KMS-11 (cell line): ENCODE measurements around the gene ID3.

Experiments used
- H2AFZ ChIP-seq: fragments of 200-600 bp; sonication (generic); 2 replicates; pipeline ENCODE4 v1.6.1; 2016; ENCODE audit warnings: antibody characterized with exemption, mixed run types, low read depth
- H3K27ac ChIP-seq: fragments of 200-600 bp; sonication (generic); 2 replicates; pipeline ENCODE4 v1.6.1; 2016; ENCODE audit warnings: mild to moderate bottlenecking, mixed run types
- H3K27me3 ChIP-seq: fragments of 200-600 bp; sonication (generic); 2 replicates; pipeline ENCODE4 v1.6.1; 2017; ENCODE audit warnings: mild to moderate bottlenecking, low read depth, mixed run types, moderate library complexity; ENCODE audit not compliant: insufficient read depth
- H3K36me3 ChIP-seq: fragments of 200-600 bp; sonication (generic); 2 replicates; pipeline ENCODE4 v1.6.1; 2017; ENCODE audit warnings: mild to moderate bottlenecking, mixed run types; ENCODE audit not compliant: insufficient read depth
- H3K4me1 ChIP-seq: fragments of 200-600 bp; sonication (generic); 2 replicates; pipeline ENCODE4 v1.6.1; 2016; ENCODE audit warnings: mild to moderate bottlenecking, low read depth, mixed run types; ENCODE audit not compliant: poor library complexity, severe bottlenecking
- H3K4me2 ChIP-seq: fragments of 200-600 bp; sonication (generic); 2 replicates; pipeline ENCODE4 v1.7.0; 2016; ENCODE audit warnings: mild to moderate bottlenecking, mixed run types
- H3K4me3 ChIP-seq: fragments of 200-600 bp; sonication (generic); IDR thresholded peaks from 2 replicates; pipeline ENCODE4 v1.6.1; 2017; ENCODE audit warnings: low read depth, low read length, mixed read lengths; ENCODE audit not compliant: insufficient read depth
- H3K79me2 ChIP-seq: fragments of 200-600 bp; sonication (generic); 2 replicates; pipeline ENCODE4 v1.6.1; 2016; ENCODE audit warnings: low read depth, mixed run types; ENCODE audit not compliant: insufficient read depth
- H3K9ac ChIP-seq: fragments of 200-600 bp; sonication (generic); 2 replicates; pipeline ENCODE4 v1.6.1; 2016; ENCODE audit warnings: mild to moderate bottlenecking, mixed run types
- H4K20me1 ChIP-seq: fragments of 200-600 bp; sonication (generic); 2 replicates; pipeline ENCODE4 v1.6.1; 2016; ENCODE audit warnings: mild to moderate bottlenecking, mixed run types; ENCODE audit not compliant: insufficient read depth
- TF ChIP-seq, protein P1 (sequence below): fragments of 200-600 bp; sonication (generic); conservative IDR thresholded peaks from 2 replicates; pipeline ENCODE4 v1.6.1; 2017; ENCODE audit warnings: low read depth, mild to moderate bottlenecking, antibody characterized with exemption, low read length, moderate library complexity, mixed read lengths

Gene ID3

DNA sequence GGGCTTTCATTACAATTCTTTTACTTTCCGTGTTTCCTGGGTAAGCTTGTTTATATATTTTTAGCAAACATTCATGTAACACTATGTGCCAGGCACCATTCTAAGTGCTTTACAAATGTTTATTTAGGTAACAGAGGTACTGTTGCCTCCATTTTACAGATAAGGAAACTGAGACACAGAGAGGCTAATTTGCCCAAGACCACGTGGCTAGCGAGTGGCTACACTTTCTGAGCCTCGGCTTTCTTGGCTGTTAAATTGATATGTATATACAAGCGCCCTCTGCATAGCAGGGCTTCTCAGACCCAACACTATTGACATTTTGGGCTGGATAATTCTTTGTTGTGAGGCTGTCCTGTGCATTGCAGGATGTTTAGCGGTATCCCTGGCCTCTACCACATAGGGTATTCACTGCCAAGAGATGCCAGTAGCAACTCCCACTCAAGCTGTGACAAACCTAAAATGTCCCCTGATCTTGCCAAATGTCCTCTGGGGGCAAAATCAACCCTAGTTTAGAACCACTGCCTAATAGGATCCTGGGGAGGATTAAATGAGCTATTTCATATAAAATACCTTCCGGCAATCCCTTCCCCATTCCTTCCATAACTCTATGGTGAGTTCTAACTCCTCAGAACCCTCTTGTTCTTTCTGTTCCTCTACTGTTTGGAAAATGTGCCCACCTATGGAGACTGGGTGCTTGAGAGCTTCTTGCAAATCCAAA lies 17.2 kb upstream of the ID3 start:
- no peaks in the 10 kb centered on the region for H4K20me1 ChIP-seq
- no peaks in the 10 kb centered on the region for H3K79me2 ChIP-seq
- TF ChIP-seq, protein P1, sequence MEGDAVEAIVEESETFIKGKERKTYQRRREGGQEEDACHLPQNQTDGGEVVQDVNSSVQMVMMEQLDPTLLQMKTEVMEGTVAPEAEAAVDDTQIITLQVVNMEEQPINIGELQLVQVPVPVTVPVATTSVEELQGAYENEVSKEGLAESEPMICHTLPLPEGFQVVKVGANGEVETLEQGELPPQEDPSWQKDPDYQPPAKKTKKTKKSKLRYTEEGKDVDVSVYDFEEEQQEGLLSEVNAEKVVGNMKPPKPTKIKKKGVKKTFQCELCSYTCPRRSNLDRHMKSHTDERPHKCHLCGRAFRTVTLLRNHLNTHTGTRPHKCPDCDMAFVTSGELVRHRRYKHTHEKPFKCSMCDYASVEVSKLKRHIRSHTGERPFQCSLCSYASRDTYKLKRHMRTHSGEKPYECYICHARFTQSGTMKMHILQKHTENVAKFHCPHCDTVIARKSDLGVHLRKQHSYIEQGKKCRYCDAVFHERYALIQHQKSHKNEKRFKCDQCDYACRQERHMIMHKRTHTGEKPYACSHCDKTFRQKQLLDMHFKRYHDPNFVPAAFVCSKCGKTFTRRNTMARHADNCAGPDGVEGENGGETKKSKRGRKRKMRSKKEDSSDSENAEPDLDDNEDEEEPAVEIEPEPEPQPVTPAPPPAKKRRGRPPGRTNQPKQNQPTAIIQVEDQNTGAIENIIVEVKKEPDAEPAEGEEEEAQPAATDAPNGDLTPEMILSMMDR: no peak
- H3K4me3 ChIP-seq: no peak overlapping the region
- peak overlapping the region; percentile 56; the same call in 1 of the 2 replicates for H3K4me2 ChIP-seq
- peaks cover 15% of the 10 kb centered on the region for H3K4me1 ChIP-seq
- no peaks in the 10 kb centered on the region for H3K27me3 ChIP-seq
- no peak overlapping the region for H3K9ac ChIP-seq
- no peaks in the 10 kb centered on the region for H3K36me3 ChIP-seq
- H3K27ac ChIP-seq: no peak overlapping the region
- H2AFZ ChIP-seq: no peak overlapping the region

DNA sequence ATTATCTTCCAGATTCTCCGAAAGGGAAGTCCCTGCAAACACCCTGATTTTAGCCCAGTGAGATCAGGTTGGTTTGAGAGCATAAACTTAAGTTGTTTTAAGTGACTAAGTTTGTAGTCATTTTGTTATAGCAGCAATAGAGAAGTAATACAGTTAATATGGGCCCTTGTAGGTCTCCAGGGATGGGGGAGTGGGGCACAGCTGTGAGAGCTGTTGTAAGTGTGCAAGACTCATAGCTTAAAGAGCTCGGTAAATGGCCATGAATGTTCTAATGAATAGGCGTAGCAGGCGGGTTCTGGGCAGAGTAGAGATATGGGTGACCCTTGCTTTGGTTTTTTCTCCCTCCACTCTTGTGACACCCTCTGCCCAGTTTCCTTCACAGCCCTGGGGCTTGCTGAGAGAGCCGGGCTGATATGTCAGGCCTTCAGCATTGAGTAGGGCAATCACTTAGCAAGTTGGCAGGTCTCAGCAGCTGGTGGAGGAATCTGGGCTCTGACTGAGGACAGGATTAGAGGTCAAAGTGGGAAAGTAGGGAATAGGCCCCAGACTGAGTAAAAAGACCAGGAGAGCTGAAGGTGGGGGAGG lies 16.0 kb upstream of the ID3 start:
- no peaks in the 10 kb centered on the region for H3K27me3 ChIP-seq
- H3K36me3 ChIP-seq: no peaks in the 10 kb centered on the region
- TF ChIP-seq, protein P1: no peak
- no peak overlapping the region for H2AFZ ChIP-seq
- H3K4me3 ChIP-seq: no peak overlapping the region
- peaks cover 15% of the 10 kb centered on the region for H3K4me1 ChIP-seq
- no peaks in the 10 kb centered on the region for H3K79me2 ChIP-seq
- no peaks in the 10 kb centered on the region for H4K20me1 ChIP-seq
- no peak overlapping the region for H3K4me2 ChIP-seq
- no peak overlapping the region for H3K27ac ChIP-seq
- H3K9ac ChIP-seq: no peak overlapping the region

GRCh38 chr1:23574265-23574754 lies 15.0 kb upstream of the ID3 start:
- Histone ChIP-seq H3K36me3 (no peaks in the 10 kb centered on the region), H3K9ac (no peak overlapping the region), H3K27ac (no peak overlapping the region), H3K79me2 (no peaks in the 10 kb centered on the region), H3K4me2 (no peak overlapping the region), H2AFZ (no peak overlapping the region), H3K4me1 (peaks cover 15% of the 10 kb centered on the region), H4K20me1 (no peaks in the 10 kb centered on the region), H3K4me3 (no peak overlapping the region), H3K27me3 (no peaks in the 10 kb centered on the region)
- TF ChIP-seq, protein P1: no peak

GRCh38 chr1:23573574-23574182 lies 14.4 kb upstream of the ID3 start:
- TF ChIP-seq, protein P1: no peak
- Histone ChIP-seq H3K4me1 (peaks cover 15% of the 10 kb centered on the region), H2AFZ (no peak overlapping the region), H3K4me2 (no peak overlapping the region), H3K79me2 (no peaks in the 10 kb centered on the region), H3K27me3 (0 out of 2 replicates have a peak, but pooled peaks cover 3% of the 10 kb centered on the region), H3K27ac (no peak overlapping the region), H3K4me3 (no peak overlapping the region), H4K20me1 (no peaks in the 10 kb centered on the region), H3K36me3 (no peaks in the 10 kb centered on the region), H3K9ac (no peak overlapping the region)
